KOPT-K1 (cell line): ENCODE measurements around the gene KIF15.

Source experiments
- H3K27ac ChIP-seq: fragments of 200-600 bp; sonication (generic); 2 replicates; pipeline ENCODE4 v1.5.1; 2016; ENCODE audit warnings: antibody characterized with exemption, mild to moderate bottlenecking, low read depth, low read length; ENCODE audit not compliant: poor library complexity, severe bottlenecking
- H3K36me3 ChIP-seq: fragments of 200-600 bp; sonication (generic); 2 replicates; pipeline ENCODE4 v1.5.1; 2017; ENCODE audit warnings: antibody characterized with exemption, mild to moderate bottlenecking, low read length, moderate library complexity; ENCODE audit not compliant: insufficient read depth
- H3K9me3 ChIP-seq: fragments of 200-600 bp; sonication (generic); 2 replicates; pipeline ENCODE4 v1.5.1; 2017; ENCODE audit warnings: antibody characterized with exemption, low read length, mild to moderate bottlenecking; ENCODE audit not compliant: insufficient read depth, poor library complexity, severe bottlenecking

Gene KIF15

GRCh38 chr3:44883213-44883955 lies 121.8 kb downstream of the KIF15 start:
- Histone ChIP-seq H3K9me3 (no peaks in the 10 kb centered on the region), H3K36me3 (no peaks in the 10 kb centered on the region), H3K27ac (no peak overlapping the region)

- H3K9me3 ChIP-seq, result no peaks in the 10 kb centered on the region
- H3K27ac ChIP-seq, result no peak overlapping the region
- H3K36me3 ChIP-seq, result no peaks in the 10 kb centered on the region
These were observed 122.4 kb downstream of the KIF15 start for GRCh38 chr3:44883999-44884431.

GRCh38 chr3:44885618-44886017 lies 124.0 kb downstream of the KIF15 start:
- Histone ChIP-seq H3K27ac (no peak overlapping the region), H3K9me3 (no peaks in the 10 kb centered on the region), H3K36me3 (no peaks in the 10 kb centered on the region)

GRCh38 chr3:44886561-44886960 lies 125.0 kb downstream of the KIF15 start:
- Histone ChIP-seq H3K36me3 (no peaks in the 10 kb centered on the region), H3K9me3 (no peaks in the 10 kb centered on the region), H3K27ac (no peak overlapping the region)

GRCh38 chr3:44887101-44887500 lies 125.5 kb downstream of the KIF15 start:
- Histone ChIP-seq H3K27ac (no peak overlapping the region), H3K9me3 (no peaks in the 10 kb centered on the region), H3K36me3 (no peaks in the 10 kb centered on the region)

- Histone ChIP-seq H3K27ac (no peak overlapping the region), H3K9me3 (no peaks in the 10 kb centered on the region), H3K36me3 (no peaks in the 10 kb centered on the region)
These were observed 128.7 kb downstream of the KIF15 start for GRCh38 chr3:44890258-44890657.

GRCh38 chr3:44890852-44891251 lies 129.3 kb downstream of the KIF15 start:
- no peaks in the 10 kb centered on the region for H3K9me3 ChIP-seq
- no peak overlapping the region for H3K27ac ChIP-seq
- no peaks in the 10 kb centered on the region for H3K36me3 ChIP-seq

GRCh38 chr3:44892689-44893088 lies 131.1 kb downstream of the KIF15 start:
- Histone ChIP-seq H3K9me3 (no peaks in the 10 kb centered on the region), H3K27ac (no peak overlapping the region), H3K36me3 (no peaks in the 10 kb centered on the region)

- no peaks in the 10 kb centered on the region for H3K9me3 ChIP-seq
- H3K36me3 ChIP-seq, result no peaks in the 10 kb centered on the region
- H3K27ac ChIP-seq, result no peak overlapping the region
These were observed 131.5 kb downstream of the KIF15 start for GRCh38 chr3:44893097-44893496.

GRCh38 chr3:44894485-44894884 lies 132.9 kb downstream of the KIF15 start:
- no peak overlapping the region for H3K27ac ChIP-seq
- no peaks in the 10 kb centered on the region for H3K36me3 ChIP-seq
- no peaks in the 10 kb centered on the region for H3K9me3 ChIP-seq

GRCh38 chr3:44896440-44896839 lies 134.8 kb downstream of the KIF15 start:
- Histone ChIP-seq H3K9me3 (no peaks in the 10 kb centered on the region), H3K36me3 (no peaks in the 10 kb centered on the region), H3K27ac (no peak overlapping the region)

GRCh38 chr3:44899683-44900367 lies 138.2 kb downstream of the KIF15 start:
- no peaks in the 10 kb centered on the region for H3K9me3 ChIP-seq
- H3K27ac ChIP-seq, result no peak overlapping the region
- no peaks in the 10 kb centered on the region for H3K36me3 ChIP-seq

- H3K27ac ChIP-seq, result no peak overlapping the region
- no peaks in the 10 kb centered on the region for H3K9me3 ChIP-seq
- H3K36me3 ChIP-seq, result no peaks in the 10 kb centered on the region
These were observed 141.0 kb downstream of the KIF15 start for GRCh38 chr3:44902628-44903027.
